ENCODE data around the gene CLN5. TPM values are rescaled to one million over a fixed set of nuclear protein-coding genes. Genes with fewer than 3 reads are reported as not detected.

Gene CLN5
- polyA plus RNA-seq, 1 donor from 2014 or later = 25.9 TPM

DNA sequence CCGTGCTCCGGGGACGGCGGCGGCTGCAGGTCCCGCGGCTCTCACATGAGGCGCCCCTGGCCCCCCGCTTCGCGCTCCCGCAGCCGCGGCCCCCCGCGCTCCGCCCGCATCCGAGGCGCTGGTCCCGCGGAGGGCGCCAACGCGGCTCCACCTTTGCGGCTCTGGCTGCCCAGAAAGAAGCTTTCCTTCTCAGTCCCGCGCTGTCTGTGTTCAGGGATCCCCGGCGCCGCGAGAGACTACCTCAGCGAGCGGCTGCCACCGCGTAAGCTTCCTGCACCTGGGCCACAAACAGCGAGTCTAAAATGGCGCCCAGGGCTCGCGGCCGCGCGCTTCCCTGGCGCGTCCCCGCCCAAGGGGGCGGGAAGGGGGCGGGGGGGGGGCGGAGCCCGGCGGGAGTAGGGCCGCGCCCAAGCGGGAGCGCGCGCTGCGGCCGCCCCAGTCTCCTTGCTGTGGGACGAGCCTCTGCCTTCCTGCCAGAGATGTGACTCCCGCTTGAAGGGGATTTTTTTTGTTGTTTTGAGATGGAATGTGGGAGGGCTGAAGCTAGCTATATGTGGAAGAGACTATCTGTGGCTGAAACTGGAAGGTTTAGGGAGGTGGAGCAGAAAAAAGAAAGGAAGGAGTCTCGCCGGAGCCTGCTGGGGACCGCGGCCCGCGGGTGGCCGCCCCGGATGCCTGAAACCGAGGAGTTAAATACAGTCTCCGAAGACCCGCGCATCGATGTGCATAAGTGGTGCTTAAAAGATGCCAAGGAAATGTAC, 35.2 kb downstream of the CLN5 start, which contains the start of gene FBXL3:
TSS of gene FBXL3 (minus strand) at position 299 of the 761 bp plus-strand sequence. CDS start 5,299 bp downstream, outside the sequence.
- Histone ChIP-seq H3K4me2 (ENCODE audit: low read length) (peak within 1 kb of the TSS; percentile 90), H2AFZ (ENCODE audit: low read depth, low read length) (peak within 1 kb of the TSS; percentile 90), H3K9ac (ENCODE audit: low read length) (peak within 1 kb of the TSS; percentile 94), H3K79me2 (replicated peaks; ENCODE audit: insufficient read depth, low read length) (peaks cover 44% of the 10 kb centered on the region), H3K27me3 (ENCODE audit: insufficient read depth, low read depth, low read length) (no peaks in the 10 kb centered on the region), H3K36me3 (ENCODE audit: insufficient read depth, low read length) (no peaks in the 10 kb centered on the region), H3F3A (ENCODE audit: insufficient read depth, low read length, poor library complexity, severe bottlenecking) (no peaks in the 10 kb centered on the region), H3K27ac (ENCODE audit: low read length) (peak within 1 kb of the TSS; percentile 95), H4K20me1 (ENCODE audit: insufficient read depth) (peaks cover 11% of the 10 kb centered on the region), H3K9me2 (ENCODE audit: insufficient read depth, low read length) (no peaks in the 10 kb centered on the region), H3K9me3 (ENCODE audit: low read length) (no peaks in the 10 kb centered on the region), H3K4me3 (ENCODE audit: low read length) (peak within 1 kb of the TSS; percentile 94)
- no peak for TF ChIP-seq RAD21 (conservative IDR thresholded peaks at IDR 0.05)
- TF ChIP-seq CTCF (IDR thresholded peaks at IDR 0.05; ENCODE audit: poor library complexity, severe bottlenecking) = no peak
- TF ChIP-seq POLR2AphosphoS5 (IDR thresholded peaks at IDR 0.05) = peak; percentile 96
- TF ChIP-seq SMC3 (conservative IDR thresholded peaks at IDR 0.05; ENCODE audit: poor library complexity) = no peak
- TF ChIP-seq TAF1 (IDR thresholded peaks at IDR 0.05; ENCODE audit: low read depth) = peak; percentile 88
- peak; percentile 92 for TF ChIP-seq REST (IDR thresholded peaks at IDR 0.05; ENCODE audit: borderline replicate concordance)
- peak; percentile 38 for TF ChIP-seq MXI1 (conservative IDR thresholded peaks at IDR 0.05; ENCODE audit: poor library complexity, severe bottlenecking)
- TF ChIP-seq EZH2 (IDR thresholded peaks at IDR 0.05; ENCODE audit: borderline replicate concordance, insufficient read depth, low read length, poor library complexity, severe bottlenecking) = no peak
- TF ChIP-seq EP300 (conservative IDR thresholded peaks at IDR 0.05; ENCODE audit: poor library complexity, severe bottlenecking) = no peak

- Histone ChIP-seq H3K79me2 (replicated peaks; ENCODE audit: insufficient read depth, low read length) (peaks cover 32% of the 10 kb centered on the region), H2AFZ (ENCODE audit: low read depth, low read length) (no peak overlapping the region), H3K9me2 (ENCODE audit: insufficient read depth, low read length) (no peaks in the 10 kb centered on the region), H3K36me3 (ENCODE audit: insufficient read depth, low read length) (no peaks in the 10 kb centered on the region), H4K20me1 (ENCODE audit: insufficient read depth) (peaks cover 11% of the 10 kb centered on the region), H3K27me3 (ENCODE audit: insufficient read depth, low read depth, low read length) (no peaks in the 10 kb centered on the region), H3K9me3 (ENCODE audit: low read length) (no peaks in the 10 kb centered on the region), H3K4me2 (ENCODE audit: low read length) (no peak overlapping the region), H3K4me3 (ENCODE audit: low read length) (peak overlapping the region; percentile 94), H3K27ac (ENCODE audit: low read length) (no peak overlapping the region), H3F3A (ENCODE audit: insufficient read depth, low read length, poor library complexity, severe bottlenecking) (no peaks in the 10 kb centered on the region), H3K9ac (ENCODE audit: low read length) (no peak overlapping the region)
- TF ChIP-seq CTCF (IDR thresholded peaks at IDR 0.05; ENCODE audit: poor library complexity, severe bottlenecking) = no peak
- no peak for TF ChIP-seq POLR2AphosphoS5 (IDR thresholded peaks at IDR 0.05)
- TF ChIP-seq RAD21 (conservative IDR thresholded peaks at IDR 0.05) = no peak
- TF ChIP-seq EZH2 (IDR thresholded peaks at IDR 0.05; ENCODE audit: borderline replicate concordance, insufficient read depth, low read length, poor library complexity, severe bottlenecking) = no peak
- no peak for TF ChIP-seq EP300 (conservative IDR thresholded peaks at IDR 0.05; ENCODE audit: poor library complexity, severe bottlenecking)
- TF ChIP-seq SMC3 (conservative IDR thresholded peaks at IDR 0.05; ENCODE audit: poor library complexity) = no peak
- TF ChIP-seq MXI1 (conservative IDR thresholded peaks at IDR 0.05; ENCODE audit: poor library complexity, severe bottlenecking) = no peak
- TF ChIP-seq REST (IDR thresholded peaks at IDR 0.05; ENCODE audit: borderline replicate concordance) = no peak
- no peak for TF ChIP-seq TAF1 (IDR thresholded peaks at IDR 0.05; ENCODE audit: low read depth)
Measured at GRCh38 chr13:77028202-77028601, 36.3 kb downstream of the CLN5 start.
